D341Med (cell line): ENCODE measurements around the gene FES.
"Not testable (repeated sequence)": the region's sequence is repeated elsewhere in the genome, so short reads cannot be mapped to it uniquely, and the experiment has no call there.

Experiments used
- DNase-seq: peaks from one replicate; pipeline ENCODE4 v3.0.0; 2012; ENCODE audit warnings: low spot score

Gene FES

GRCh38 chr15:90909976-90910375, 25.7 kb downstream of the FES start:
- DNase-seq: no peak

- no peak for DNase-seq
These were observed 26.4 kb downstream of the FES start for GRCh38 chr15:90910441-90911301.

GRCh38 chr15:90911302-90911623, 27.0 kb downstream of the FES start:
- DNase-seq: no peak

DNA sequence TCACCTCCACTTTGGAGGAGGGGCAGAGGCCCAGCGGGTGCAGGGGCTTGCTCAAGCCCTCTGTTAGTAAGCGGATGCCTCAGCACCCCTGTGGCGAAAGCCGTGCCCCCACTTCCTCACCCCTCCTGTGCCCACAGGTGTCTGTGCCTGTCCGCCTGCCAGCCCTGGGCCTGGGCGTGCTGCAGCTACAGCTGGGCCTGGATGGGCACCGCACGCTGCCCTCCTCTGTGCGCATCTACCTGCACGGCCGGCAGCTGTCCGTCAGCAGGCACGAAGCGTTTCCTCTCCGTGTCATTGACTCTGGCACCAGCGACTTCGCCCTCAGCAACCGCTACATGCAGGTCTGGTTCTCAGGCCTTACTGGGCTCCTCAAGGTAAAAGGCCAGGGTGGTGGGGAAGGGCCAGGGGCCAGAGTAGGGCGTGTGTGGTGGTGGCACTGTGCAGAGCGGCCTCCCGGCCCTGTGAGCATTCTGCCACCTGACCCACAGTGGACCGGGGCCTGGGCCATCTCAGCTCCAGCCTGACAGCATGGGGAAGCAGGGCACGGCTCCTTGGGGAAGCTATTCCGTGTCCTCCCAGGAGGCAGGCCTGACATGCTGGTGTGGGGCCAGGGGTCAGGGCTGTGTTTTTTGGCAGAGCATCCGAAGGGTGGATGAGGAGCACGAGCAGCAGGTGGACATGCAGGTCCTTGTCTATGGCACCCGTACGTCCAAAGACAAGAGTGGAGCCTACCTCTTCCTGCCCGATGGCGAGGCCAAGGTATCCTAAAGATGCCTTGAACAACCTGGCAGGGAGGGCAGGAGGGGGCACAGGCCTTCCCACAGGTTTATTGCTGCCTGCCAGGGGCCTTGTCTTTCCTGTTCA, 27.8 kb downstream of the FES start:
- DNase-seq: no peak

- DNase-seq: no peak
These were observed 28.4 kb downstream of the FES start for GRCh38 chr15:90912770-90913075.

GRCh38 chr15:90913398-90913944, 29.2 kb downstream of the FES start:
- no peak for DNase-seq

DNA sequence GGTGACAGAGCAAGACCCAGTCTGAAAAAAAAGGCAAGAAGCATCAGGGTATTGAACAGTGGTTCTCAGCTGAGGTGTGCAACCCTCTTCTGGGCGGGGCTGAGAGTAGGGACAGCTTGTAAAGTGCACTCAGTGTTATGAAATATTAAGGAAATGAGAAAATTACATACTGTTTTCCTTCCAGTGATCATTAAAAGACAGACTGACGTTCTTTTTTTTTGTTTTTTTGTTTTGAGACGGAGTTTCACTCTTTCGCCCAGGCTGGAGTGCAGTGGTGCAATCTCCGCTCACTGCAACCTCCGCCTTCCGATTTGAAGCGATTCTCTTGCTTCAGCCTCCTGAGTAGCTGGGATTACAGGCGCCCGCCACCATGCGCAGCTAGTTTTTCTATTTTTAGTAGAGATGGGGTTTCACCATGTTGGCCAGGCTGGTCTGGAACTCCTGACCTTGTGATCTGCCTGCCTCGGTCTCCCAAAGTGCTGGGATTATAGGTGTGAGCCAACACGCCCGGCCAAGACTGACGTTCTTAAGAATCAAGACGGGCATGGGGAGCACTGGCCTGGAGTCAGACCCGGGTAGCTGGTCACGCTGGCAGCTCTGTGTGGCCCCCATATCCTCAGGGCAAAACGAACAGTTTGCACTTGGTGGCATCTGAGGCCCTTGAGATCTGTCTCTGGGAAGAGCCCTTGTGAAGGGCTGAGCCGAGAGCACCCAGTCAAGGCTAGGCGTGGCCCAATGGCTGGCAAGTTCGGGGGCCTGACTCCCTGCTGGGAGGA, 30.2 kb downstream of the FES start:
- no peak for DNase-seq

- no peak for DNase-seq
These were observed 31.0 kb downstream of the FES start for GRCh38 chr15:90915216-90915807.

- DNase-seq: no peak
These were observed 31.6 kb downstream of the FES start for GRCh38 chr15:90915808-90916440.

DNA sequence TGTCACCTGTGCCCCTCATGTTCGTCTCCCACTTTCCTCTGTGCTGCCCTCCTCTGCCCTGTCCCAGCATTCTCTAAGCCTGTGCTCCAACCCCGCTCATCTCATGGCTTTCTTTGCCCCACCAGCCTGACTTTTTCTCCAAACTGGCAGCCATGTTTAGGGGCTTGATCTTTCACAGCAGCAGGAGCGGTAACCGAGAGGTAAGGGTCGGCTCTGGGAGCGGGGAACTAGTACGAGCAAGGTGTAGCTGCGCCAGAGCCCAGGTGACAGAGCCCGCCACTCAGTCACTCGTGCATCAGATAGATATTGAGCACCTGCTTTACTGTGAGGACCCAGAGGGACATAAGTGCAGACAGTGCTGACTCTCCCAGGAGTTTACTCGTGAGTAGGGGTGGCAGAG, 32.2 kb downstream of the FES start:
- no peak for DNase-seq

- no peak for DNase-seq
These were observed 33.3 kb downstream of the FES start for GRCh38 chr15:90917569-90917968.

GRCh38 chr15:90918034-90918788, 33.9 kb downstream of the FES start:
- no peak for DNase-seq

GRCh38 chr15:90918835-90919234, 34.5 kb downstream of the FES start:
- DNase-seq: no peak

GRCh38 chr15:90921887-90922286, 37.6 kb downstream of the FES start:
- no peak for DNase-seq

- not testable (repeated sequence) for DNase-seq
These were observed 38.5 kb downstream of the FES start for GRCh38 chr15:90922712-90923322.

GRCh38 chr15:90924375-90924774, 40.1 kb downstream of the FES start:
- DNase-seq: no peak

DNA sequence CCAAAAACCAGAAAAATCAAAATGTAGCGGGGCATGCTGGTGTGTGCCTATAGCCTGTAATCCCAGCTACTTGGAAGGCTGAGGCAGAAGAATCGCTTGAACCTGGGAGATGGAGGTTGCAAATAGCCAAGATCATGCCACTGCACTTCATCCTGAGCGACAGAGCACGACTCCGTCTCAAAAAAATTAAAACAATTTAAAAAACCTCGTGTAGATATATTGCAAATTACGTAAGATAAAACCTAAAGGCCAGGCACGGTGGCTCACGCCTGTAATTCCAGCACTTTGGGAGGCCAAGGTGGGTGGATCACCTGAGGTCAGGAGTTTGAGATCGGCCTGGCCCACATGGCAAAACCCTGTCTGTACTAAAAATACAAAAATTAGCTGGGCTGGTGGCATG, 42.5 kb downstream of the FES start:
- not testable (repeated sequence) for DNase-seq

GRCh38 chr15:90928106-90928505, 43.8 kb downstream of the FES start:
- not testable (repeated sequence) for DNase-seq

- DNase-seq: no peak
These were observed 45.1 kb downstream of the FES start for GRCh38 chr15:90929246-90930019.
